K562 (cell line): ENCODE measurements around the gene DUXB. TPM values are rescaled to one million over a fixed set of nuclear protein-coding genes. Genes with fewer than 3 reads are reported as not detected.

Experiments
- BCLAF1 ChIP-seq, 2 experiments: fragments of 450-650 bp in 1 of 2; IDR thresholded peaks; 2 replicates each; pipeline ENCODE4 v1.6.1; 2011 to 2017; ENCODE audit warnings: low read depth in 2 of 2, antibody characterized with exemption in 1 of 2, borderline replicate concordance in 1 of 2, low read length in 1 of 2, mild to moderate bottlenecking in 1 of 2, mixed read lengths in 1 of 2; ENCODE audit not compliant: control insufficient read depth in 1 of 2
- BDP1 ChIP-seq: IDR thresholded peaks from 3 replicates; pipeline ENCODE4 v1.6.1; 2011; ENCODE audit not compliant: insufficient read length, insufficient read depth
- CAMTA2 ChIP-seq: fragments of 250-450 bp; sonication (Bioruptor Pico); conservative IDR thresholded peaks from 2 replicates; pipeline ENCODE4 v1.5.1; 2022
- CHD2 ChIP-seq: IDR thresholded peaks from 2 replicates; pipeline ENCODE4 v1.6.1; 2011; ENCODE audit warnings: low read depth, low read length
- ELF1 ChIP-seq: fragments of 200-800 bp; sonication (Bioruptor generic); IDR thresholded peaks from 2 replicates; pipeline ENCODE4 v1.6.1; 2016; ENCODE audit warnings: missing genetic modification characterization, missing compliant biosample characterization
- EWSR1 ChIP-seq: fragments of 450-650 bp; IDR thresholded peaks from 2 replicates; pipeline ENCODE4 v1.6.1; 2018; ENCODE audit warnings: borderline replicate concordance, mild to moderate bottlenecking, low read depth, moderate library complexity; ENCODE audit not compliant: partially characterized antibody
- HMG20B ChIP-seq: fragments of 250-450 bp; sonication (Bioruptor Pico); IDR thresholded peaks from 2 replicates; pipeline ENCODE4 v1.5.0; 2021; ENCODE audit warnings: mild to moderate bottlenecking
- MYC ChIP-seq, 2 experiments: fragments of 250-450 bp in 1 of 2; sonication (Bioruptor Pico) in 1 of 2; IDR thresholded peaks; 2 replicates each; pipeline versions ENCODE4 v1.5.1 to v1.6.1; 2012 to 2021; ENCODE audit warnings: low read depth in 2 of 2, borderline replicate concordance in 1 of 2, improper control_type of control experiment in 1 of 2, low read length in 1 of 2, mild to moderate bottlenecking in 1 of 2, moderate library complexity in 1 of 2
- NFE2 ChIP-seq: IDR thresholded peaks from 2 replicates; pipeline ENCODE4 v1.6.1; 2014; ENCODE audit warnings: antibody characterized with exemption, low read depth
- PYGO2 ChIP-seq: fragments of 450-650 bp; IDR thresholded peaks from 2 replicates; pipeline ENCODE4 v1.6.1; 2016; ENCODE audit warnings: mild to moderate bottlenecking, missing genetic modification characterization, moderate library complexity, missing compliant biosample characterization
- SIRT6 ChIP-seq: IDR thresholded peaks from one replicate; pipeline ENCODE4 v1.6.1; 2012; ENCODE audit warnings: low read depth, mild to moderate bottlenecking, control low read depth, inconsistent platforms, low read length, moderate library complexity
- SMARCB1 ChIP-seq: IDR thresholded peaks from 2 replicates; pipeline ENCODE4 v1.6.1; 2011; ENCODE audit warnings: improper control_type of control experiment, low read depth; ENCODE audit not compliant: insufficient read length
- SMC3 ChIP-seq: conservative IDR thresholded peaks from 2 replicates; pipeline ENCODE4 v1.6.1; 2011; ENCODE audit warnings: low read depth, low read length, improper control_type of control experiment; ENCODE audit not compliant: insufficient read depth
- polyA plus RNA-seq, 8 experiments: library from polyadenylated mRNA; depleted of rRNA in 4 of 8; stranded (reverse) in 5 of 8; unstranded in 3 of 8; fragments of >200 nt; fragmentation: Nextera tagmentation in 2 of 8; fragmentation: Illumina TruSeq in 1 of 8; extraction: Ambion mirVana in 2 of 8; extraction: Trizol in 1 of 8; gene quantifications; 2 replicates each; pipeline versions ENCODE4 v1.2.1 to v1.2.3, GENCODE V29; 2011 to 2014; ENCODE audit warnings: inconsistent platforms in 1 of 8, missing spikeins in 1 of 8
- total RNA-seq, 7 experiments: library from RNA; depleted of rRNA in 6 of 7; stranded (reverse); fragments of >200 nt in 6 of 7; fragmentation: Illumina TruSeq in 2 of 7; extraction: Trizol in 2 of 7; gene quantifications; 2 replicates each; pipeline versions ENCODE4 v1.2.1 to v1.2.3, GENCODE V29; 2011 to 2021; ENCODE audit warnings: low replicate concordance in 1 of 7
- TF ChIP-seq, protein P1 (sequence below): fragments of 450-650 bp; IDR thresholded peaks from 2 replicates; pipeline ENCODE4 v1.6.1; 2016; ENCODE audit warnings: mild to moderate bottlenecking
- TF ChIP-seq, protein P2 (sequence below): fragments of 450-650 bp; IDR thresholded peaks from 2 replicates; pipeline ENCODE4 v1.6.1; 2014; ENCODE audit warnings: low read depth, mild to moderate bottlenecking, moderate library complexity, borderline replicate concordance
- TF ChIP-seq, protein P3 (sequence below): fragments of 450-650 bp; IDR thresholded peaks from 2 replicates; pipeline ENCODE4 v1.6.1; 2018; ENCODE audit warnings: mild to moderate bottlenecking, low read depth; ENCODE audit not compliant: partially characterized antibody
- TF ChIP-seq, protein P4 (sequence below): fragments of 250-450 bp; sonication (Bioruptor Pico); IDR thresholded peaks from 2 replicates; pipeline ENCODE4 v1.8.0; 2021; ENCODE audit warnings: borderline replicate concordance, mild to moderate bottlenecking, moderate library complexity; ENCODE audit not compliant: poor library complexity, severe bottlenecking

DUXB gene
- total and polyA plus RNA-seq, 9 of the 15 experiments (the other 6 are each of a cell fraction or from before 2014, with no cell fraction given) = not detected

DNA sequence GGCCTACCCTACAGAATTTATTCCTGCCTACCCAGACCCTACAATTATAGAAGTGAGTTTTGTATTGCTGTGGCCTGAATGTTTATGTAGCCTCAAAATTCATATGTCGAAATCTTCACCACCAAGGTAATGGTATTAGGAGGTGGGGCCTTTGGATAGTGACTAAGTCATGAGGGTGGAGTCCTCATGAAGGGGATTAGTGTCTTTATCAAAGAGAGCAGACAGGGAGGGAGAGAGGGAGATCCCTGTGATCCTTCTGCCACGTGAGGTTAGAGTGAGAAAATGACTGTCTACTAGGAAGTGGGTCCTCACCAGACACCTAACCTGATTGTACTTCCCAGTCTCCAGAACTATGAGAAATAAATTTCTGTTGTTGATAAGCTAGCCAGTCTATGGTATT is 981 bp upstream of the DUXB start (continued):
- TF ChIP-seq BCLAF1 (IDR thresholded peaks at IDR 0.05; ENCODE audit: borderline replicate concordance in 1 of 2, control insufficient read depth in 1 of 2, low read depth in 2 of 2, low read length in 1 of 2) (no peak), ELF1 (tag) (no peak), SMC3 (no peak), BDP1 (no peak), CAMTA2 (CRISPR knock-in tag) (no peak), SMARCB1 (no peak), NFE2 (peak; percentile 35; the same call in 1 of the 2 replicates), EWSR1 (no peak), PYGO2 (no peak), CHD2 (no peak), SIRT6 (no peak), MYC (IDR thresholded peaks at IDR 0.05; ENCODE audit: low read depth, low read length) (peak; percentile 59), MYC (CRISPR knock-in tag; IDR thresholded peaks at IDR 0.05; ENCODE audit: borderline replicate concordance, low read depth) (no peak), HMG20B (no peak)
- TF ChIP-seq, protein P1, sequence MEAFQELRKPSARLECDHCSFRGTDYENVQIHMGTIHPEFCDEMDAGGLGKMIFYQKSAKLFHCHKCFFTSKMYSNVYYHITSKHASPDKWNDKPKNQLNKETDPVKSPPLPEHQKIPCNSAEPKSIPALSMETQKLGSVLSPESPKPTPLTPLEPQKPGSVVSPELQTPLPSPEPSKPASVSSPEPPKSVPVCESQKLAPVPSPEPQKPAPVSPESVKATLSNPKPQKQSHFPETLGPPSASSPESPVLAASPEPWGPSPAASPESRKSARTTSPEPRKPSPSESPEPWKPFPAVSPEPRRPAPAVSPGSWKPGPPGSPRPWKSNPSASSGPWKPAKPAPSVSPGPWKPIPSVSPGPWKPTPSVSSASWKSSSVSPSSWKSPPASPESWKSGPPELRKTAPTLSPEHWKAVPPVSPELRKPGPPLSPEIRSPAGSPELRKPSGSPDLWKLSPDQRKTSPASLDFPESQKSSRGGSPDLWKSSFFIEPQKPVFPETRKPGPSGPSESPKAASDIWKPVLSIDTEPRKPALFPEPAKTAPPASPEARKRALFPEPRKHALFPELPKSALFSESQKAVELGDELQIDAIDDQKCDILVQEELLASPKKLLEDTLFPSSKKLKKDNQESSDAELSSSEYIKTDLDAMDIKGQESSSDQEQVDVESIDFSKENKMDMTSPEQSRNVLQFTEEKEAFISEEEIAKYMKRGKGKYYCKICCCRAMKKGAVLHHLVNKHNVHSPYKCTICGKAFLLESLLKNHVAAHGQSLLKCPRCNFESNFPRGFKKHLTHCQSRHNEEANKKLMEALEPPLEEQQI = no peak
- TF ChIP-seq, protein P2, sequence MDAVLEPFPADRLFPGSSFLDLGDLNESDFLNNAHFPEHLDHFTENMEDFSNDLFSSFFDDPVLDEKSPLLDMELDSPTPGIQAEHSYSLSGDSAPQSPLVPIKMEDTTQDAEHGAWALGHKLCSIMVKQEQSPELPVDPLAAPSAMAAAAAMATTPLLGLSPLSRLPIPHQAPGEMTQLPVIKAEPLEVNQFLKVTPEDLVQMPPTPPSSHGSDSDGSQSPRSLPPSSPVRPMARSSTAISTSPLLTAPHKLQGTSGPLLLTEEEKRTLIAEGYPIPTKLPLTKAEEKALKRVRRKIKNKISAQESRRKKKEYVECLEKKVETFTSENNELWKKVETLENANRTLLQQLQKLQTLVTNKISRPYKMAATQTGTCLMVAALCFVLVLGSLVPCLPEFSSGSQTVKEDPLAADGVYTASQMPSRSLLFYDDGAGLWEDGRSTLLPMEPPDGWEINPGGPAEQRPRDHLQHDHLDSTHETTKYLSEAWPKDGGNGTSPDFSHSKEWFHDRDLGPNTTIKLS = no peak
- TF ChIP-seq, protein P3, sequence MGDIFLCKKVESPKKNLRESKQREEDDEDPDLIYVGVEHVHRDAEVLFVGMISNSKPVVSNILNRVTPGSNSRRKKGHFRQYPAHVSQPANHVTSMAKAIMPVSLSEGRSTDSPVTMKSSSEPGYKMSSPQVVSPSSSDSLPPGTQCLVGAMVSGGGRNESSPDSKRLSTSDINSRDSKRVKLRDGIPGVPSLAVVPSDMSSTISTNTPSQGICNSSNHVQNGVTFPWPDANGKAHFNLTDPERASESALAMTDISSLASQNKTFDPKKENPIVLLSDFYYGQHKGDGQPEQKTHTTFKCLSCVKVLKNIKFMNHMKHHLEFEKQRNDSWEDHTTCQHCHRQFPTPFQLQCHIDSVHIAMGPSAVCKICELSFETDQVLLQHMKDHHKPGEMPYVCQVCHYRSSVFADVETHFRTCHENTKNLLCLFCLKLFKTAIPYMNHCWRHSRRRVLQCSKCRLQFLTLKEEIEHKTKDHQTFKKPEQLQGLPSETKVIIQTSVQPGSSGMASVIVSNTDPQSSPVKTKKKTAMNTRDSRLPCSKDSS = no peak
- TF ChIP-seq, protein P4, sequence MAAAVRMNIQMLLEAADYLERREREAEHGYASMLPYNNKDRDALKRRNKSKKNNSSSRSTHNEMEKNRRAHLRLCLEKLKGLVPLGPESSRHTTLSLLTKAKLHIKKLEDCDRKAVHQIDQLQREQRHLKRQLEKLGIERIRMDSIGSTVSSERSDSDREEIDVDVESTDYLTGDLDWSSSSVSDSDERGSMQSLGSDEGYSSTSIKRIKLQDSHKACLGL (CRISPR knock-in tag) = no peak
